Measurements from ENCODE around the gene RAB40C.

DNA sequence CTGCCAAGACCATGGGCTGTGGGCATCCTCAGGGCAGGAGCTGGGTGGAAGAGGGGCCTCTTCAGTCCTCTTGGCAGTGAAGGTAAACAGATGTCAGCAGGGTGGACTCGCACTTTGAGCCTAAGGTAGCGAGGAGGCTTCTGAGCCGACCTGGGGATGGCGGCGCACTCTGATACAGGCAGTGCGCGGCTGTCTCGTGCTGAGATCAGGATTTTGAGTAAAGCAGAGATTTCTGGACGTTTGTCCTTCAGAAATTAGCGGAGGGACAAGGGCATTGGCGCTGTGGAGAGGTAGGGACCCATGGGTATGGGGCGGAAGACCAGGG, 6.8 kb downstream of the RAB40C start:
- TF ChIP-seq, protein P1, sequence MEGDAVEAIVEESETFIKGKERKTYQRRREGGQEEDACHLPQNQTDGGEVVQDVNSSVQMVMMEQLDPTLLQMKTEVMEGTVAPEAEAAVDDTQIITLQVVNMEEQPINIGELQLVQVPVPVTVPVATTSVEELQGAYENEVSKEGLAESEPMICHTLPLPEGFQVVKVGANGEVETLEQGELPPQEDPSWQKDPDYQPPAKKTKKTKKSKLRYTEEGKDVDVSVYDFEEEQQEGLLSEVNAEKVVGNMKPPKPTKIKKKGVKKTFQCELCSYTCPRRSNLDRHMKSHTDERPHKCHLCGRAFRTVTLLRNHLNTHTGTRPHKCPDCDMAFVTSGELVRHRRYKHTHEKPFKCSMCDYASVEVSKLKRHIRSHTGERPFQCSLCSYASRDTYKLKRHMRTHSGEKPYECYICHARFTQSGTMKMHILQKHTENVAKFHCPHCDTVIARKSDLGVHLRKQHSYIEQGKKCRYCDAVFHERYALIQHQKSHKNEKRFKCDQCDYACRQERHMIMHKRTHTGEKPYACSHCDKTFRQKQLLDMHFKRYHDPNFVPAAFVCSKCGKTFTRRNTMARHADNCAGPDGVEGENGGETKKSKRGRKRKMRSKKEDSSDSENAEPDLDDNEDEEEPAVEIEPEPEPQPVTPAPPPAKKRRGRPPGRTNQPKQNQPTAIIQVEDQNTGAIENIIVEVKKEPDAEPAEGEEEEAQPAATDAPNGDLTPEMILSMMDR (IDR thresholded peaks at IDR 0.05): no peak
- TF ChIP-seq POLR2A (IDR thresholded peaks at IDR 0.05): no peak

All from lower leg skin (tissue), 3 donors.